H9 (cell line): Measurements from ENCODE around the gene MED13L. TPM values are rescaled to one million over a fixed set of nuclear protein-coding genes. Genes with fewer than 3 reads are reported as not detected.

Source experiments
- DNase-seq: peaks from one replicate; pipeline ENCODE4 v3.0.0-alpha.2; 2017
- H2AFZ ChIP-seq: one replicate; pipeline ENCODE4 v1.6.1; 2013; ENCODE audit warnings: mild to moderate bottlenecking, low read length, control low read depth, moderate library complexity
- H2AK5ac ChIP-seq: 2 replicates; pipeline ENCODE4 v1.6.1; 2013; ENCODE audit warnings: low read length, control low read depth, mixed read lengths; ENCODE audit not compliant: insufficient read length
- H2BK120ac ChIP-seq: one replicate; pipeline ENCODE4 v1.6.1; 2013; ENCODE audit warnings: low read depth, mild to moderate bottlenecking, low read length, control low read depth, inconsistent platforms; ENCODE audit not compliant: poor library complexity, severe bottlenecking
- H2BK12ac ChIP-seq: 2 replicates; pipeline ENCODE4 v1.6.1; 2013; ENCODE audit warnings: low read length, control low read depth, mixed read lengths, low read depth; ENCODE audit not compliant: insufficient read length
- H2BK15ac ChIP-seq: 2 replicates; pipeline ENCODE4 v1.6.1; 2013; ENCODE audit warnings: low read depth, low read length, control low read depth
- H2BK20ac ChIP-seq: one replicate; pipeline ENCODE4 v1.6.1; 2013; ENCODE audit warnings: low read depth, mild to moderate bottlenecking, low read length, control low read depth, inconsistent platforms; ENCODE audit not compliant: poor library complexity, severe bottlenecking
- H2BK5ac ChIP-seq: 2 replicates; pipeline ENCODE4 v1.6.1; 2013; ENCODE audit warnings: low read length, control low read depth, mixed read lengths; ENCODE audit not compliant: insufficient read length
- H3K14ac ChIP-seq: 2 replicates; pipeline ENCODE4 v1.6.1; 2013; ENCODE audit warnings: low read length, control low read depth; ENCODE audit not compliant: insufficient read depth
- H3K18ac ChIP-seq: 2 replicates; pipeline ENCODE4 v1.6.1; 2013; ENCODE audit warnings: low read depth, mild to moderate bottlenecking, mixed read lengths, low read length, control low read depth; ENCODE audit not compliant: insufficient read length
- H3K23ac ChIP-seq: 2 replicates; pipeline ENCODE4 v1.6.1; 2013; ENCODE audit warnings: low read length, control low read depth, mixed read lengths, low read depth; ENCODE audit not compliant: insufficient read length
- H3K23me2 ChIP-seq: 2 replicates; pipeline ENCODE4 v1.6.1; 2013; ENCODE audit warnings: low read depth, mild to moderate bottlenecking, mixed read lengths, low read length, control low read depth; ENCODE audit not compliant: insufficient read length, poor library complexity, severe bottlenecking
- H3K27ac ChIP-seq: 2 replicates; pipeline ENCODE4 v1.5.1; 2013; ENCODE audit warnings: low read length, control low read depth, mixed read lengths, low read depth; ENCODE audit not compliant: insufficient read length
- H3K27me3 ChIP-seq: 2 replicates; pipeline ENCODE4 v1.6.1; 2013; ENCODE audit warnings: low read length, control low read depth, inconsistent platforms; ENCODE audit not compliant: insufficient read depth
- H3K4ac ChIP-seq: 2 replicates; pipeline ENCODE4 v1.6.1; 2013; ENCODE audit warnings: low read depth, mild to moderate bottlenecking, control low read depth, inconsistent platforms, low read length, moderate library complexity
- H3K4me1 ChIP-seq: 2 replicates; pipeline ENCODE4 v1.6.1; 2013; ENCODE audit warnings: low read length, control low read depth, inconsistent platforms; ENCODE audit not compliant: insufficient read depth
- H3K4me2 ChIP-seq: 2 replicates; pipeline ENCODE4 v1.6.1; 2013; ENCODE audit warnings: low read length, control low read depth, mixed read lengths; ENCODE audit not compliant: insufficient read length, insufficient read depth
- H3K56ac ChIP-seq: 2 replicates; pipeline ENCODE4 v1.6.1; 2013; ENCODE audit warnings: low read depth, mild to moderate bottlenecking, mixed read lengths, low read length, control low read depth; ENCODE audit not compliant: insufficient read length
- H3K79me1 ChIP-seq: 2 replicates; pipeline ENCODE4 v1.6.1; 2013; ENCODE audit warnings: low read depth, mild to moderate bottlenecking, moderate library complexity, low read length, control low read depth, inconsistent platforms; ENCODE audit not compliant: insufficient read depth, poor library complexity, severe bottlenecking
- H3K79me2 ChIP-seq: 2 replicates; pipeline ENCODE4 v1.6.1; 2013; ENCODE audit warnings: low read length, control low read depth, inconsistent platforms; ENCODE audit not compliant: insufficient read depth
- H3K9ac ChIP-seq: 2 replicates; pipeline ENCODE4 v1.6.1; 2013; ENCODE audit warnings: low read length, control low read depth, mixed read lengths; ENCODE audit not compliant: insufficient read length; ENCODE audit errors: extremely low read depth
- H3K9me3 ChIP-seq: one replicate; pipeline ENCODE4 v1.6.1; 2013; ENCODE audit warnings: low read depth, low read length, inconsistent platforms; ENCODE audit not compliant: control insufficient read depth
- H3T11ph ChIP-seq: one replicate; pipeline ENCODE4 v1.6.1; 2013; ENCODE audit warnings: mild to moderate bottlenecking, low read length, control low read depth, inconsistent platforms
- H4K20me1 ChIP-seq: one replicate; pipeline ENCODE4 v1.6.1; 2013; ENCODE audit not compliant: control insufficient read depth, insufficient read length, insufficient read depth
- H4K5ac ChIP-seq: 2 replicates; pipeline ENCODE4 v1.6.1; 2013; ENCODE audit warnings: low read depth, mild to moderate bottlenecking, mixed read lengths, low read length, control low read depth; ENCODE audit not compliant: insufficient read length
- H4K8ac ChIP-seq: replicated peaks from 2 replicates; pipeline ENCODE4 v1.6.1; 2013; ENCODE audit warnings: low read length, control low read depth, mixed read lengths, low read depth; ENCODE audit not compliant: insufficient read length
- H4K91ac ChIP-seq: 2 replicates; pipeline ENCODE4 v1.6.1; 2013; ENCODE audit warnings: low read depth, mild to moderate bottlenecking, moderate library complexity, mixed read lengths, low read length, control low read depth; ENCODE audit not compliant: insufficient read length
- H3K27ac Mint-ChIP-seq, 3 experiments: 2 replicates in 2 of 3; 3 replicates in 1 of 3; pipeline ENCODE4 v1.8.0; 2020 to 2021; ENCODE audit warnings: mixed read lengths in 3 of 3, mild to moderate bottlenecking in 1 of 3, moderate library complexity in 1 of 3
- H3K27me3 Mint-ChIP-seq: 2 replicates; pipeline ENCODE4 v1.8.0; 2021; ENCODE audit warnings: low read depth, mild to moderate bottlenecking, moderate library complexity, mixed read lengths
- H3K36me3 Mint-ChIP-seq, 3 experiments: 2 replicates in 2 of 3; 3 replicates in 1 of 3; pipeline ENCODE4 v1.8.0; 2020 to 2021; ENCODE audit warnings: low read depth in 3 of 3, mixed read lengths in 3 of 3; ENCODE audit not compliant: insufficient read depth in 1 of 3
- H3K4me1 Mint-ChIP-seq, 2 experiments: 2 replicates each; pipeline ENCODE4 v1.8.0; 2020; ENCODE audit warnings: mixed read lengths in 2 of 2
- H3K4me3 Mint-ChIP-seq, 2 experiments: 2 replicates in 1 of 2; 3 replicates in 1 of 2; pipeline ENCODE4 v1.8.0; 2020 to 2021; ENCODE audit warnings: mild to moderate bottlenecking in 2 of 2, mixed read lengths in 2 of 2, moderate library complexity in 1 of 2
- H3K9me3 Mint-ChIP-seq, 2 experiments: 2 replicates in 1 of 2; 3 replicates in 1 of 2; pipeline ENCODE4 v1.8.0; 2020; ENCODE audit warnings: mild to moderate bottlenecking in 2 of 2, mixed read lengths in 2 of 2, moderate library complexity in 1 of 2
- CTCF ChIP-seq: fragments of 200-600 bp; sonication (generic); conservative IDR thresholded peaks from 3 replicates; pipeline ENCODE4 v1.8.0; 2021; ENCODE audit warnings: antibody characterized with exemption, mild to moderate bottlenecking
- total RNA-seq: library from RNA; stranded (reverse); gene quantifications from 2 replicates; pipeline ENCODE4 v1.2.1, GENCODE V29; 2021

The MED13L gene
- total RNA-seq, 1 experiment from 2014 or later: 52.4 TPM

- Histone ChIP-seq H3K4ac (no peak overlapping the region), H3K9me3 (no peaks in the 10 kb centered on the region), H4K5ac (no peak overlapping the region), H4K91ac (no peak overlapping the region), H3K14ac (no peak overlapping the region), H3K4me1 (no peaks in the 10 kb centered on the region), H3K9ac (no peak overlapping the region), H2BK12ac (no peak overlapping the region), H2BK120ac (no peak overlapping the region), H3K79me2 (peaks cover 2% of the 10 kb centered on the region; the same call in 1 of the 2 replicates), H2AK5ac (no peak overlapping the region), H3K4me2 (no peak overlapping the region), H3K56ac (no peak overlapping the region), H2BK5ac (no peak overlapping the region), H3K18ac (no peak overlapping the region), H3K27ac (no peak overlapping the region), H2AFZ (no peak overlapping the region), H3K79me1 (no peaks in the 10 kb centered on the region), H4K20me1 (no peaks in the 10 kb centered on the region), H2BK20ac (no peak overlapping the region), H2BK15ac (no peak overlapping the region), H3K23ac (no peak overlapping the region), H3K23me2 (no peaks in the 10 kb centered on the region), H3T11ph (no peak overlapping the region), H3K27me3 (no peaks in the 10 kb centered on the region), H4K8ac (no peak overlapping the region)
- Mint-ChIP-seq H3K4me1 (peaks cover 27 to 35% of the 10 kb centered on the region in 2 experiments), H3K27me3 (no peaks in the 10 kb centered on the region), H3K27ac (no peak overlapping the region), H3K9me3 (no peaks in the 10 kb centered on the region), H3K4me3 (no peak overlapping the region), H3K36me3 (no peaks in the 10 kb centered on the region)
- TF ChIP-seq CTCF: no peak
- DNase-seq: no peak
Measured at GRCh38 chr12:116183741-116184141, 93.8 kb downstream of the MED13L start.
